HG03520 (cell line): Measurements from ENCODE around the gene IL1RAPL1.

Experiments used
- ATAC-seq: cut with Tn5 transposase; IDR thresholded peaks from one replicate; pipeline ENCODE4 v1.9.1; 2021; ENCODE audit warnings: mild to moderate bottlenecking, moderate library complexity; ENCODE audit not compliant: unreplicated experiment

Gene IL1RAPL1

GRCh38 chrX:28946846-28947245, 359.6 kb downstream of the IL1RAPL1 start:
- ATAC-seq, result no peak

- no peak for ATAC-seq
These were observed 372.8 kb downstream of the IL1RAPL1 start for GRCh38 chrX:28960063-28960462.

- ATAC-seq, result no peak
These were observed 379.1 kb downstream of the IL1RAPL1 start for GRCh38 chrX:28966331-28966730.

- no peak for ATAC-seq
These were observed 381.9 kb downstream of the IL1RAPL1 start for GRCh38 chrX:28969126-28969525.

GRCh38 chrX:28979877-28980276, 392.6 kb downstream of the IL1RAPL1 start:
- no peak for ATAC-seq

GRCh38 chrX:28981952-28982351, 394.7 kb downstream of the IL1RAPL1 start:
- peak; percentile 74 for ATAC-seq

- ATAC-seq, result no peak
These were observed 401.0 kb downstream of the IL1RAPL1 start for GRCh38 chrX:28988246-28988645.

- no peak for ATAC-seq
These were observed 410.6 kb downstream of the IL1RAPL1 start for GRCh38 chrX:28997706-28998463.

GRCh38 chrX:28998609-28999135, 411.4 kb downstream of the IL1RAPL1 start:
- ATAC-seq, result no peak

GRCh38 chrX:29012867-29013266, 425.6 kb downstream of the IL1RAPL1 start:
- no peak for ATAC-seq

- ATAC-seq, result no peak
These were observed 436.0 kb downstream of the IL1RAPL1 start for GRCh38 chrX:29023207-29023606.

- ATAC-seq, result no peak
These were observed 437.6 kb downstream of the IL1RAPL1 start for GRCh38 chrX:29024871-29025270.

GRCh38 chrX:29039501-29039900, 452.3 kb downstream of the IL1RAPL1 start:
- ATAC-seq, result no peak

- ATAC-seq, result no peak
These were observed 452.9 kb downstream of the IL1RAPL1 start for GRCh38 chrX:29040160-29040559.

- no peak for ATAC-seq
These were observed 455.1 kb downstream of the IL1RAPL1 start for GRCh38 chrX:29042341-29042740.

- ATAC-seq, result no peak
These were observed 456.5 kb downstream of the IL1RAPL1 start for GRCh38 chrX:29043746-29044145.

GRCh38 chrX:29044423-29045184, 457.4 kb downstream of the IL1RAPL1 start:
- no peak for ATAC-seq

GRCh38 chrX:29065477-29065876, 478.2 kb downstream of the IL1RAPL1 start:
- no peak for ATAC-seq

GRCh38 chrX:29066516-29066915, 479.3 kb downstream of the IL1RAPL1 start:
- no peak for ATAC-seq

- no peak for ATAC-seq
These were observed 480.1 kb downstream of the IL1RAPL1 start for GRCh38 chrX:29067351-29067750.

- no peak for ATAC-seq
These were observed 484.5 kb downstream of the IL1RAPL1 start for GRCh38 chrX:29071525-29072320.
